Smooth muscle cell (in vitro differentiated cells): Measurements from ENCODE around the gene SYP. TPM values are rescaled to one million over a fixed set of nuclear protein-coding genes. Genes with fewer than 3 reads are reported as not detected.

Experiments used
- DNase-seq: peaks from one replicate; lab custom pipeline; 2025; ENCODE audit not compliant: unreplicated experiment; lab: John Stamatoyannopoulos, UW
- H2AFZ ChIP-seq: fragments of 200-600 bp; sonication (generic); 2 replicates; pipeline ENCODE4 v1.6.0; 2016; ENCODE audit warnings: antibody characterized with exemption, low read depth, mild to moderate bottlenecking
- H3F3A ChIP-seq: fragments of 200-600 bp; sonication (generic); 2 replicates; pipeline ENCODE4 v1.6.0; 2017; ENCODE audit warnings: antibody characterized with exemption, low read depth
- H3K27ac ChIP-seq: fragments of 200-600 bp; sonication (generic); 2 replicates; pipeline ENCODE4 v1.5.1; 2016; ENCODE audit warnings: low read depth, mild to moderate bottlenecking
- H3K27me3 ChIP-seq: fragments of 200-600 bp; sonication (generic); 2 replicates; pipeline ENCODE4 v1.6.1; 2016; ENCODE audit warnings: low read depth, mild to moderate bottlenecking
- H3K36me3 ChIP-seq: fragments of 200-600 bp; sonication (generic); 2 replicates; pipeline ENCODE4 v1.5.1; 2016; ENCODE audit warnings: low read depth
- H3K4me1 ChIP-seq: fragments of 200-600 bp; sonication (generic); 2 replicates; pipeline ENCODE4 v1.5.1; 2016; ENCODE audit warnings: low read depth
- H3K4me2 ChIP-seq: fragments of 200-600 bp; sonication (generic); 2 replicates; pipeline ENCODE4 v1.6.0; 2016; ENCODE audit warnings: mild to moderate bottlenecking
- H3K4me3 ChIP-seq: fragments of 200-600 bp; sonication (generic); 2 replicates; pipeline ENCODE4 v1.5.1; 2016; ENCODE audit warnings: mild to moderate bottlenecking
- H3K79me2 ChIP-seq: fragments of 200-600 bp; sonication (generic); 2 replicates; pipeline ENCODE4 v1.6.0; 2016; ENCODE audit warnings: low read depth, mild to moderate bottlenecking
- H3K9ac ChIP-seq: fragments of 200-600 bp; sonication (generic); 2 replicates; pipeline ENCODE4 v1.6.0; 2016; ENCODE audit warnings: low read depth
- H3K9me3 ChIP-seq: fragments of 200-600 bp; sonication (generic); replicated peaks from 2 replicates; pipeline ENCODE4 v1.5.1; 2016; ENCODE audit warnings: low read depth
- H4K20me1 ChIP-seq: fragments of 200-600 bp; sonication (generic); 2 replicates; pipeline ENCODE4 v1.6.0; 2016; ENCODE audit warnings: low read depth
- WGBS: methylation state at CpG from one replicate; pipeline ENCODE4 v1.1.7; 2016; ENCODE audit warnings: low lambda C conversion rate; 5-methylcytosine and 5-hydroxymethylcytosine counted together
- polyA plus RNA-seq: library from polyadenylated mRNA; unstranded; fragments of >200 nt; fragmentation: Nextera tagmentation; extraction: Ambion mirVana; gene quantifications from 2 replicates; pipeline ENCODE4 v1.2.1, GENCODE V29; 2016
- total RNA-seq: library from RNA; depleted of rRNA; stranded (reverse); fragments of >200 nt; gene quantifications from 2 replicates; pipeline ENCODE4 v1.2.3, GENCODE V29; 2014
- TF ChIP-seq, protein P1 (sequence below): fragments of 200-600 bp; sonication (generic); IDR thresholded peaks from 2 replicates; pipeline ENCODE4 v1.5.1; 2017; ENCODE audit warnings: borderline replicate concordance, mild to moderate bottlenecking, antibody characterized with exemption; ENCODE audit not compliant: insufficient read depth, poor library complexity, severe bottlenecking

SYP gene
- total and polyA plus RNA-seq, 2 experiments from 2014 or later = not detected

DNA sequence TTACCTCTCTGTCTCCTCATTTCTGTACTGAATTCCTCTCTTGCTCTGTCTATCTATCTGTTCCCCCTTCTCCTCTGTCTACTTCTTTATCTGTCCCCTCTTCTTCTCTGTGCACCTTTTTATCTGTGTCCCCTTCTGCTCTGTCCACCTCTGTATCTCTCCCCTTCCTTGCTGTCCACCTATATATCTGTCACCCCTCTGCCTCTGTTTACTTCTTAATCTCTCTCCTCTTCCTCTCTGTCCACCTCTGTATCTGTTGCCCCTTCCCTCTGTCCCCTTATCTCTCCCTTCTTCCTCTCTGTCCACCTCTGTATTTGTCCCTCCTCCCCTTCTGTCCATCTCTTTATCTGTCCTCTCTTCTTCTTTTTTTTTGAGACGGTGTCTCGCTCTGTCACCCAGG lies 44.2 kb upstream of the SYP start:
- H3K27me3 ChIP-seq = no peaks in the 10 kb centered on the region
- H4K20me1 ChIP-seq = no peaks in the 10 kb centered on the region
- no peak overlapping the region for H2AFZ ChIP-seq
- no peak overlapping the region for H3K4me2 ChIP-seq
- H3K36me3 ChIP-seq = no peaks in the 10 kb centered on the region
- DNase-seq = no peak
- no peak overlapping the region for H3K9ac ChIP-seq
- H3K4me3 ChIP-seq = no peak overlapping the region
- H3K27ac ChIP-seq = no peak overlapping the region
- H3K9me3 ChIP-seq = no peaks in the 10 kb centered on the region
- H3K79me2 ChIP-seq = no peaks in the 10 kb centered on the region
- no peaks in the 10 kb centered on the region for H3K4me1 ChIP-seq
- 85% methylated on average over 2 of the region's 2 CpGs for WGBS
- TF ChIP-seq, protein P1, sequence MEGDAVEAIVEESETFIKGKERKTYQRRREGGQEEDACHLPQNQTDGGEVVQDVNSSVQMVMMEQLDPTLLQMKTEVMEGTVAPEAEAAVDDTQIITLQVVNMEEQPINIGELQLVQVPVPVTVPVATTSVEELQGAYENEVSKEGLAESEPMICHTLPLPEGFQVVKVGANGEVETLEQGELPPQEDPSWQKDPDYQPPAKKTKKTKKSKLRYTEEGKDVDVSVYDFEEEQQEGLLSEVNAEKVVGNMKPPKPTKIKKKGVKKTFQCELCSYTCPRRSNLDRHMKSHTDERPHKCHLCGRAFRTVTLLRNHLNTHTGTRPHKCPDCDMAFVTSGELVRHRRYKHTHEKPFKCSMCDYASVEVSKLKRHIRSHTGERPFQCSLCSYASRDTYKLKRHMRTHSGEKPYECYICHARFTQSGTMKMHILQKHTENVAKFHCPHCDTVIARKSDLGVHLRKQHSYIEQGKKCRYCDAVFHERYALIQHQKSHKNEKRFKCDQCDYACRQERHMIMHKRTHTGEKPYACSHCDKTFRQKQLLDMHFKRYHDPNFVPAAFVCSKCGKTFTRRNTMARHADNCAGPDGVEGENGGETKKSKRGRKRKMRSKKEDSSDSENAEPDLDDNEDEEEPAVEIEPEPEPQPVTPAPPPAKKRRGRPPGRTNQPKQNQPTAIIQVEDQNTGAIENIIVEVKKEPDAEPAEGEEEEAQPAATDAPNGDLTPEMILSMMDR = no peak
- no peaks in the 10 kb centered on the region for H3F3A ChIP-seq

DNA sequence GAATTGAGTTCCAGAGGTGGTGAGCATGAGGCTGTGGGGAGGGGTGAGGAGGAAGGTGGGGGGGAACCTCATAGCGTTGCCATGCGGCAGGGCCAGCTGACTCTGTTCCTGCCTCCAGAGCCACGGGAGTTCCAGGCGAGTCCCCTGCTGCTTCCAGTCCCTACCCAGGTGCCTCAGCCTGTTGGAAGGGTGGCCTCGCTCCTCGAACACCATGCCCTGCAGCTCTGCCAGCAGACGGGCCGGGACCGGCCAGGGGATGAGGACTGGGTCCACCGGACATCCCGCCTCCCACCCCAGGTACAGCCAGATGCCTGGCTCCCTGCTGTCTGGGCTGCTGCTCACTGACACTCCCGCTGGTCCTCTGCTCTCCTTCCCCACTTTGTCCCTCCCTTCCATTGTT lies 43.2 kb upstream of the SYP start:
- Histone ChIP-seq H3K4me1 (no peaks in the 10 kb centered on the region), H3K27ac (no peak overlapping the region), H3K79me2 (no peaks in the 10 kb centered on the region), H3K9ac (no peak overlapping the region), H2AFZ (no peak overlapping the region), H3K27me3 (no peaks in the 10 kb centered on the region), H3K4me2 (no peak overlapping the region), H3K4me3 (no peak overlapping the region), H3K36me3 (no peaks in the 10 kb centered on the region), H4K20me1 (no peaks in the 10 kb centered on the region), H3K9me3 (no peaks in the 10 kb centered on the region), H3F3A (no peaks in the 10 kb centered on the region)
- WGBS = 94% methylated on average over 12 of the region's 12 CpGs
- TF ChIP-seq, protein P1 = no peak
- no peak for DNase-seq

DNA sequence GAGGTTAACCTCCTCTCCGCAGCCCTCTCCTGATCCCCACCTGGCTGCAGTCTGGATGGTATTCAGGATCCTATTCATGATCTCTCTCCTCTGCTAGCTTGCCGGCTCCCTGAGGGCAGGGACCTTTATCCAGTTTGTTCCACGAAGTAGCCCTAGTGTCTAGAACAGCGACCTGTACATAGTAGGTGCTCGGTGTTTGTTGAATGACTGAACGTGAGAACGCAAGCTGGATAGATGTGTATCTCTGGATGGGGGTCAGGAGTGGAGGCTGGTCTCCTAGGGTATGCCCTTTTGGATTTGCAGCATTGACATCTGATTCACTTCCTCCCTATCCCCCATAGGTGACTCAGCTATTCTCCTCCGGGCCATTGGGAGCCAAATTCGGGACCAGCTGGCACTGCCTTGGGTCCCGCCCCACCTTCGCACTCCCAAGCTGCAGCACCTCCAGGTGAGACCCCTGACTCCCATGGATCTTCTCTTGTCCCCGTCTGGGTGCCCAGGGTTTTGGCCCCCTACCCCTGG lies 42.6 kb upstream of the SYP start:
- no peak overlapping the region for H3K27ac ChIP-seq
- no peaks in the 10 kb centered on the region for H3K79me2 ChIP-seq
- 85% methylated on average over 12 of the region's 12 CpGs for WGBS
- no peaks in the 10 kb centered on the region for H3K36me3 ChIP-seq
- no peak overlapping the region for H3K4me2 ChIP-seq
- no peaks in the 10 kb centered on the region for H3K27me3 ChIP-seq
- H2AFZ ChIP-seq = no peak overlapping the region
- TF ChIP-seq, protein P1 = no peak
- no peak overlapping the region for H3K9ac ChIP-seq
- H3K9me3 ChIP-seq = no peaks in the 10 kb centered on the region
- H3F3A ChIP-seq = no peaks in the 10 kb centered on the region
- no peaks in the 10 kb centered on the region for H4K20me1 ChIP-seq
- no peaks in the 10 kb centered on the region for H3K4me1 ChIP-seq
- DNase-seq = no peak
- no peak overlapping the region for H3K4me3 ChIP-seq

DNA sequence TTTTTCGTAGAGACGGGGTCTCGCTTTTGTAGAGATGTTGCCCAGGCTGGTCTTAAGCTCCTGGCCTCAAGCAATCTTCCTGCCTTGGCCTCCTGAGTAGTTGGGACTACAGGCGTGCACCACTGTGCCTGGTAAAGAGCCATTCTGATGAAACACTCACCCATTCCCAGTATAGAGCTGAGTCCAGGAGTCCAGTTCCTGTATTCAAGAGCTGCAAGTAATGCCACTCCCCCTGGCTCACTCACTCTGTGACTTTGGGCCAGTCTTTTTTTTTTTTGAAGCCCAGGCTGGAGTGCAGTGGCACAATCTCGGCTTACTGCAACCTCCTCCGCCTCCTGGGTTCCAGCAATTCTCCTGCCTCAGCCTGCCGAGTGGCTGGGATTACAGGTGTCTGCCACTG lies 38.7 kb upstream of the SYP start:
- 79% methylated on average over 7 of the region's 7 CpGs for WGBS
- Histone ChIP-seq H3K79me2 (no peaks in the 10 kb centered on the region), H3K9ac (no peak overlapping the region), H3K27ac (no peak overlapping the region), H2AFZ (no peak overlapping the region), H3K27me3 (no peaks in the 10 kb centered on the region), H3K4me2 (no peak overlapping the region), H3K4me1 (no peaks in the 10 kb centered on the region), H3F3A (no peaks in the 10 kb centered on the region), H4K20me1 (no peaks in the 10 kb centered on the region), H3K4me3 (no peak overlapping the region), H3K9me3 (no peaks in the 10 kb centered on the region), H3K36me3 (no peaks in the 10 kb centered on the region)
- TF ChIP-seq, protein P1 = no peak
- DNase-seq = no peak
